PC-3 (cell line): ENCODE results near the gene TMEM184B.
A peak's percentile ranks its signal among the peaks of the same experiment; 100 is the strongest.

Source experiments
- CTCF ChIP-seq: fragments of 300-600 bp; sonication (generic); conservative IDR thresholded peaks from 2 replicates; pipeline ENCODE4 v1.5.1; 2017; ENCODE audit warnings: antibody characterized with exemption, low read depth, mild to moderate bottlenecking, low read length
- EZH2 ChIP-seq: fragments of 300-600 bp; sonication (generic); IDR thresholded peaks from one replicate; pipeline ENCODE4 v1.6.1; 2017; ENCODE audit warnings: antibody characterized with exemption, mild to moderate bottlenecking, low read length; ENCODE audit not compliant: unreplicated experiment

- TF ChIP-seq CTCF = peak; percentile 45; the same call in 1 of the 2 replicates
- TF ChIP-seq EZH2 = no peak
Measured at GRCh38 chr22:38239101-38239761, 33.6 kb downstream of the TMEM184B start.
